ENCODE measurements around the gene KITLG. TPM values are rescaled to one million over a fixed set of nuclear protein-coding genes. Genes with fewer than 3 reads are reported as not detected.

Gene KITLG
- polyA plus RNA-seq, 1 experiment, result 35.3 TPM

- Histone ChIP-seq H3K27me3 (ENCODE audit: control insufficient read depth, insufficient read depth, low read length) (no peaks in the 10 kb centered on the region), H3K4me3 (ENCODE audit: low read depth, low read length) (no peak overlapping the region), H3K27ac (ENCODE audit: low read depth, low read length) (no peak overlapping the region), H3K9me3 (ENCODE audit: control insufficient read depth, insufficient read depth, low read length) (no peaks in the 10 kb centered on the region)
- POLR2A ChIA-PET, result no interaction called here
- TF ChIP-seq, protein P1, sequence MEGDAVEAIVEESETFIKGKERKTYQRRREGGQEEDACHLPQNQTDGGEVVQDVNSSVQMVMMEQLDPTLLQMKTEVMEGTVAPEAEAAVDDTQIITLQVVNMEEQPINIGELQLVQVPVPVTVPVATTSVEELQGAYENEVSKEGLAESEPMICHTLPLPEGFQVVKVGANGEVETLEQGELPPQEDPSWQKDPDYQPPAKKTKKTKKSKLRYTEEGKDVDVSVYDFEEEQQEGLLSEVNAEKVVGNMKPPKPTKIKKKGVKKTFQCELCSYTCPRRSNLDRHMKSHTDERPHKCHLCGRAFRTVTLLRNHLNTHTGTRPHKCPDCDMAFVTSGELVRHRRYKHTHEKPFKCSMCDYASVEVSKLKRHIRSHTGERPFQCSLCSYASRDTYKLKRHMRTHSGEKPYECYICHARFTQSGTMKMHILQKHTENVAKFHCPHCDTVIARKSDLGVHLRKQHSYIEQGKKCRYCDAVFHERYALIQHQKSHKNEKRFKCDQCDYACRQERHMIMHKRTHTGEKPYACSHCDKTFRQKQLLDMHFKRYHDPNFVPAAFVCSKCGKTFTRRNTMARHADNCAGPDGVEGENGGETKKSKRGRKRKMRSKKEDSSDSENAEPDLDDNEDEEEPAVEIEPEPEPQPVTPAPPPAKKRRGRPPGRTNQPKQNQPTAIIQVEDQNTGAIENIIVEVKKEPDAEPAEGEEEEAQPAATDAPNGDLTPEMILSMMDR (IDR thresholded peaks at IDR 0.05; ENCODE audit: low read depth, low read length), result no peak
- CTCF ChIA-PET, result no interaction called here
- DNase-seq (ENCODE audit: low read depth, low spot score), result no peak
Observed at GRCh38 chr12:88503281-88503703, 77.0 kb downstream of the KITLG start.

- H3K27ac ChIP-seq (ENCODE audit: low read depth, low read length), result no peak overlapping the region
- ChIA-PET POLR2A (no interaction called here), CTCF (no interaction called here)
- no peaks in the 10 kb centered on the region for H3K27me3 ChIP-seq (ENCODE audit: control insufficient read depth, insufficient read depth, low read length)
- no peak overlapping the region for H3K4me3 ChIP-seq (ENCODE audit: low read depth, low read length)
- no peaks in the 10 kb centered on the region for H3K9me3 ChIP-seq (ENCODE audit: control insufficient read depth, insufficient read depth, low read length)
- TF ChIP-seq, protein P1 (IDR thresholded peaks at IDR 0.05; ENCODE audit: low read depth, low read length), result no peak
- no peak for DNase-seq (ENCODE audit: low read depth, low spot score)
Observed at GRCh38 chr12:88501972-88502938, 78.0 kb downstream of the KITLG start.

DNA sequence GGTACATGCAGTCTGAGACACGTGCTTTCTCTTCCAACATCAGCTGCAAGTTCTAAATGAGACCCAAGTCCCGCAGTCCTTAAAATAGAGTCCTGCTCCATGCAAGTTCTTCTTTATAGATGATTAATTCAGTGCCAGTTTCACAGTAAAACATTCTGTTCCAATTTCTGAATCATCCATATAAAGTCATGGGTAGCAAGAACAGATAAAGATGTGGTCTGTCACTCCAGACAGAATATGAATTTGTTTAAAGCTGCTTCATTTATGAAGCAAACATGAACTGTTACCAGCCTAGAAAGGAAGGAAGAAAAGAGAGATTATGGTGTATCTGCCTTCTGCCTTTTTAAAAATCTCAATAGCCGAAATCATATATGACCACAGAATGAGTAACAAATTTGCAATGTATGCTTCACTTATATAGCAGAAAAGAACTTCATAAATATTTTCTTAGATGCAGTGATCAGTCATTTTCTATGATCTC is 83.3 kb downstream of the KITLG start:
- TF ChIP-seq, protein P1 (IDR thresholded peaks at IDR 0.05; ENCODE audit: low read depth, low read length), result no peak
- no peak for DNase-seq (ENCODE audit: low read depth, low spot score)
- POLR2A ChIA-PET, result interaction anchor here (1.5 kb wide), 1 partner anchor 83 kb away, joined by 4 read pairs; the partner anchor contains the start of gene KITLG
- H3K27me3 ChIP-seq (ENCODE audit: control insufficient read depth, insufficient read depth, low read length), result no peaks in the 10 kb centered on the region
- no peak overlapping the region for H3K4me3 ChIP-seq (ENCODE audit: low read depth, low read length)
- CTCF ChIA-PET, result no interaction called here
- H3K9me3 ChIP-seq (ENCODE audit: control insufficient read depth, insufficient read depth, low read length), result no peaks in the 10 kb centered on the region
- H3K27ac ChIP-seq (ENCODE audit: low read depth, low read length), result no peak overlapping the region

DNA sequence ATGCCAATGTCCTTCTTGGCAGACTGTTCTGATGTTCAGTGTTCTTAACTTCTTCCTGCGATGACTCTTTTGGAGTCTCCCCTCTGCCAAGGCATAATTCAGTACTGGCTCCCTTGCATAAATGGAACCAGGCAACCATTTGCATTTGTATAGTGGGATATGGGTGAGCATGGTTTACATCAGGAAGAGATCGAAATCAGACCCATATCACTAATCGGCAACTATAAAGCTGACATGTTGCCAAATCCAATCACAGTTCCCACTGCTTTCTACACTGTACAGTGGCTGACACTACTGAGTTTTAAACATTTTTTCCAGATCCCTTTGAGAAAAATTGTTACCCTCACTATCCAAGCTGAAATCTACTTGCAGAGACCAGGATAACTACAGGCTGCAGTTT is 83.8 kb downstream of the KITLG start:
- Histone ChIP-seq H3K27ac (ENCODE audit: low read depth, low read length) (no peak overlapping the region), H3K27me3 (ENCODE audit: control insufficient read depth, insufficient read depth, low read length) (no peaks in the 10 kb centered on the region), H3K4me3 (ENCODE audit: low read depth, low read length) (no peak overlapping the region), H3K9me3 (ENCODE audit: control insufficient read depth, insufficient read depth, low read length) (no peaks in the 10 kb centered on the region)
- CTCF ChIA-PET, result no interaction called here
- TF ChIP-seq, protein P1 (IDR thresholded peaks at IDR 0.05; ENCODE audit: low read depth, low read length), result no peak
- POLR2A ChIA-PET, result interaction anchor here (1.5 kb wide), 1 partner anchor 84 kb away, joined by 4 read pairs; the partner anchor contains the start of gene KITLG
- DNase-seq (ENCODE audit: low read depth, low spot score), result no peak

DNA sequence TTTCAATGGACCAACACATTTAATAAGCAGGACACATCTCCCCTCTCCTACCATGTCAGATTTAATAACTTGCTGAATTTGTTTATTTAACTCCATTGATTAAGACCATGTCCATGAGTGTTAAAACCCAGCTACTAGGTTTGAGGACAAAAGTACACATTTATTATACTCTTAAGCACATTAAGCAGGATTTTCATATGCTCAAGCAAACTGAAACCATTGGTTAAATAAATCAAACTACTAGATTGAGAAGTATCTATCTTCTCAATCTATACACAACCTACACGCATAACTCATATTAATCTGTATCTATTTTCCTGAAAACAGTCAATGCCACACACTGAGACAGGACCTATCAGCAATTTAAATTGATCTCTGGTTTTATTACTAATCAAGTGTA is 85.2 kb downstream of the KITLG start:
- H3K27me3 ChIP-seq (ENCODE audit: control insufficient read depth, insufficient read depth, low read length), result no peaks in the 10 kb centered on the region
- TF ChIP-seq, protein P1 (IDR thresholded peaks at IDR 0.05; ENCODE audit: low read depth, low read length), result no peak
- no peak for DNase-seq (ENCODE audit: low read depth, low spot score)
- ChIA-PET CTCF (interaction anchor here (0.6 kb wide), 1 partner anchor 102 kb away, joined by 8 read pairs; no protein-coding TSS in a partner anchor), POLR2A (no interaction called here)
- H3K27ac ChIP-seq (ENCODE audit: low read depth, low read length), result no peak overlapping the region
- H3K9me3 ChIP-seq (ENCODE audit: control insufficient read depth, insufficient read depth, low read length), result no peaks in the 10 kb centered on the region
- H3K4me3 ChIP-seq (ENCODE audit: low read depth, low read length), result no peak overlapping the region

Measured in AG04450 (cell line).